ENCODE data around the gene KLHDC8A.

Gene KLHDC8A

DNA sequence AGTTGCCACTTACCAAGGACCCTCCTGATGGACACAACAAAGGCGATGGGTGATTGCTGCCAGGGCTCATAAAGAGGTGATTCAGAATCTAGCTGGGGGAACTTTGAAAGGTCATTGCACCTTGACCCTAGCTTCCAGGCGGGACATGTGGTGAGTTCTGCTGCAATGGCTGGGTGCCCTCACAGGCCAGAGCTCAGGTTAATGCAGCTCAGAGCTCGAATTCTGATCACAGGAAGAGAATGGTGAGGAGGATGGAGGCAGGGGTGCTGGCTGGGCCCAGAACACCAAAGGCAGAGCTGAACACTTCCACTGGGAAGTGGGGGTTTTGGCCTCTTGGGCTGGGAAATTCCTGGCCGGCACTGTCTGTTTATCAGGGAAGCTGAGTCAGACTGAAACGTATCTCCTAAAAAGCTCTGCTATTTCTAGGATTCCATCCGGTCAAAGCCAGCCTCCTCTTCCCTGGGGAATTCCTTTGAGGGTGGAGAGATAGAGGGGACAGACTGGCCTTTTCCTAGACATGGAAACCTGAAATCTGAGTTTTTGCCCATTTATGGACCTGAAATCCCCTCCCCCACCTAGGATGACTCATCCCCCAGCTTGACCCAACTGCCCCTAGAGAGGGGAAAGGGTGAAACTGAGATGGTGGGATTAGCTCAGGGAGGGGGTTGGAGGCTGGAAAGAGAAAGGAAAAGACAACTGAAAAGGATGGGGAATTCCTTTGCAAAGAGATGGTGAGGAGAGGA, 62.4 kb downstream of the KLHDC8A start:
- no peak for DNase-seq

DNA sequence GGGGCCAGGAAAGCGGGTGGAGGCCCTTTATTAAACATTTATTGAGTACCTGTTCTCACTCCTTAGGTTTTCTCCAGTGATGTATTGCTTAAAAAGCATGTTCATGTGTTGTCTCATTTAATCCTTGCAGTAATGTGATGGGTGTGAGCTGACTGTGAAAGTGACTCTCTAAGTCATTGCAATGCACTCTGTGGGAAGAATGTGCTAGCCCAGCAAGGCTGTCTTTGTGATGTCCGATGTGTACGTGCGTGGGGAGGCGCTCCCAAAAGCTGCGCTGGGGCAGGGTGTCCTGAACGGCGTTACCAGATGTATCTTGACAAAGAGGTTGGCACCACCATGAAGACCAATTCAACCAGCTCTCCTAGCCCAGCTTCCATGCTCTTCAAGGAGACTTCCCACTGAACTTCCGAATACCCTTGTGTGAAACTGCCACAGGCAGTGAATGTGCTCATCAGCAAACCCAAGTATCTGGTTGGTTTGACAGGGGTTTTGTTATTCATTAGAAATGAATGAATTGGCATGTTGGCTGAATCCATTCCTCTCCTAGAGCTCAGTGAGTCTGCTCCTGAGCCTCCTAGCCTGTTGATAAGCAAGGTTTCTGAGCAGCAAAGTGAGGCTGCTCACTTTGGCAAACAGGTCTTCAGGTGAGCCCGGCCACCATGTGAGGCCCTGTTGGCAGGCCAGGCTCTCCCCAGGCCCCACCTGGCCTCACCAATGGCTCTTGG, 63.2 kb downstream of the KLHDC8A start:
- no peak for DNase-seq

DNA sequence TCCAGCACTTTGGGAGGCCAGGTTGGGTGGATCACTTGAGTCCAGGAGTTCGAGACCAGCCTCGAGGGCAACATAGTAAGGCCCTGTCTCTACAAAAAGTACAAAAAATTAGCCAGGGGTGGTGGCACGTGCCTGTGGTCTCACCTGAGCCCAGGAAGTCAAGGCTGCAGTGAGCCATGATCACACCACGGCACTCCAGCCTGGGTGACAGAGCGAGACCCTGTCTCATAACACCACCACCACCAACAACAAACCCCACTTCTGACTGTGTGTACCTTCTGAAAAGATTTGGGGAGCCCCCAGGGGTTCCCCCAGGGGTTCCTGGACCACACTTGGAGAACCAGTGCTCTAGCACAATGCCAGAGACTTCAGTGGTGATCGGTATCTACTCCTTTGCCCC, 65.1 kb downstream of the KLHDC8A start:
- DNase-seq, result no peak

DNA sequence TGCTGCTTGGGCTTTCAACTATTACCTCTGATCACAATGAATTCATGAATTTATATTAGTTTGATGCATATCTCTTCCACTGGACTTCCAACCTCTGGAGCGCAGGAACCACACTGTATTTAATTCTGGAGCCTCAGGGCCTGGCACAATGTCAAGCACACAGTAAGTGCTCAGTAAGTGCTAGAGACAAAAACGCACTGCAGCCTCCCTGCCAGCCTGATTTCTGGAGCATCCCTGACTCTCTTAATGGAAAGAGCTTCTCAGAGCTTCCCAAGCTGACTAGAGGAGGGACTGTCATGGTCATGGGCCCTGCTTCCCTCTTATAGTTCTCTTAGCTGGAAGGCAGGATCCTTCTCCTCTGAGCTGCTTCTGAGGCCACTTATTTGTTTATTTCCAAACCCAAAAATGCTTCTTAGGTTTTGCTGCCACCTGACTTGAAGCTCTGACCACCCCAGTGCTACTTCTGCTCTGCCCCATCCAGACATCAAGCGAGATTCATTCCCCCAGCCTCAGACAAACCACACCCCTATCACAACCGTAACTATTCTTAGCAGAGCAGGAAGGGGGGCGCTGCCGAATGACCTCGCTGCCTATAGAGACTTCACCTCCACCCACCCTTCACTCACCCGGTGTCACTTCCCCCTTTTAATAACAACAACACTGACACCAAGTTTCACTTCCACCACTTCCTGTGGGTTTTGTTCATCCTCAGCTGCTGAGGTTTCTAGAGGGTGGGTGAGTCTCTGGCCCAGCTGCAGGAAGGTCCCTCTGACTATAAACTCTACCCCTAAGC, 68.8 kb downstream of the KLHDC8A start:
- DNase-seq, result peak; percentile 99

DNA sequence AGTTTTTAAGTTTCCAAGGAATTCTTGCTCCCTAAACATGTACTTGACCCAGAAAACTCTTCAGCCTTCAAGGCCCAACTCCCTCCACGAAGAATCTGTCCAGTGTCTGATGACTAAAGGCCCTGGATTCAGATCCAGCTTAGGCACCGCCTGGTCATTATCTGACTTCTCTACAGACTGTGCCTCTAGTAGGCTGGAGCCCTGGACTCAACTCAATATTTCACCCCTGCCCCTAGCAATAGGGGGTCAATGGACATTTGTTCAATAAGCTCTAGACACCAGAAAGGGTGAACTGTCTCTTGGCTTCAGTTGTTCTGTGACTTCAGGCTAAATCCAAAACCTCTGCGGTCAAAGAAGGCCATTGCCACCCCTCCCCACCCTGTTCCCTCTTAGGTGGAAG, 69.6 kb downstream of the KLHDC8A start:
- DNase-seq, result no peak

DNA sequence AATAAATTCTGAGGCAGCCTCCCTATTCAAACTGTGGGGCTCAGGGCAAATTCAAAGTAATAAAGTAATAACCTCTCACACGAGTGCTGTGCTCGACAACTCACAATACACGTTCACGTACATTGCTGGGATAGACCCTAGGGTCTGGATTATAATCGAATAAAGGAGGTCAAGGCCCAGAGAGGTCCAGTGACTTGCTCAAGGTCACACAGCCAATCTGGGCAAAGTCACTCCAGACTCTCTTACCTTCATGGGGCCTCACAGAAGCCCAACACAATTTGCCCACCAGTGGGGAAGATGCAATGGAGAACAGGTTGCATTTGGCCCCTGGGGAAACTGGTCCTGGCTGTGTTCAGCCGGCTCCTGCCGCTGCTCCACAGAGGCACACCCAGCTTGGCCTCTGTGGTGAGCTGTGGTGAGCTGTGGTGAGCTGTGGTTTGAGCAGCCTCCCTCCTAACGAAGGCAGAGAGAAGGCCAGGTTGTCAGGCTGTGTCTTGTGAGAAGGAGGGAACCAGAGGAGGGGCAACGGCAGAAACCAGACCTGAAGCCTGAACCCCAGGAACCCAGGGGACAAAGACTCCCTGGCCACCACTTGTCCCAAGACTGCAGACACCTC, 70.3 kb downstream of the KLHDC8A start:
- peak; percentile 93 for DNase-seq

Data from RPMI8226 (cell line).